ENCODE measurements around the gene ABCA7. TPM values are rescaled to one million over a fixed set of nuclear protein-coding genes. Genes with fewer than 3 reads are reported as not detected.

Gene ABCA7
- total RNA-seq, 4 donors from 2014 or later: 0.59 to 10.4 (median 2.7) TPM

GRCh38 chr19:1109697-1110671 is 70.1 kb downstream of the ABCA7 start:
- intact Hi-C loops (cut with DNase I; ENCODE audit: low total_unique reads): loop anchor here (5.0 to 10.0 kb wide), 2 partner anchors 82 to 185 kb away; partner anchors contain the start of gene ARID3A
- DNase-seq: no peak
- H3K27me3 ChIP-seq: no peaks in the 10 kb centered on the region
- no peaks in the 10 kb centered on the region for H3K36me3 ChIP-seq
- H3K4me3 ChIP-seq: no peak overlapping the region
- no peak for TF ChIP-seq POLR2A (IDR thresholded peaks at IDR 0.05)
- TF ChIP-seq CTCF (IDR thresholded peaks at IDR 0.05): no peak
- peaks cover 9 to 14% of the 10 kb centered on the region in 2 donors for H3K4me1 ChIP-seq
- H3K27ac ChIP-seq: no peak overlapping the region
- H3K9me3 ChIP-seq: no peaks in the 10 kb centered on the region

- Histone ChIP-seq H3K4me1 (peaks cover 5 to 7% of the 10 kb centered on the region in 2 donors), H3K27ac (peak overlapping the region in 1 of 2 donors; percentile 72), H3K4me3 (no peak overlapping the region), H3K27me3 (no peaks in the 10 kb centered on the region), H3K36me3 (no peaks in the 10 kb centered on the region), H3K9me3 (no peaks in the 10 kb centered on the region)
- intact Hi-C loops (cut with DNase I; ENCODE audit: low total_unique reads): loop anchor here (5.0 kb wide), 1 partner anchor 81 kb away; no protein-coding TSS in a partner anchor
- no peak for DNase-seq
- TF ChIP-seq POLR2A (IDR thresholded peaks at IDR 0.05) (no peak), CTCF (IDR thresholded peaks at IDR 0.05) (no peak)
These were observed 71.1 kb downstream of the ABCA7 start for GRCh38 chr19:1110809-1111640.

DNA sequence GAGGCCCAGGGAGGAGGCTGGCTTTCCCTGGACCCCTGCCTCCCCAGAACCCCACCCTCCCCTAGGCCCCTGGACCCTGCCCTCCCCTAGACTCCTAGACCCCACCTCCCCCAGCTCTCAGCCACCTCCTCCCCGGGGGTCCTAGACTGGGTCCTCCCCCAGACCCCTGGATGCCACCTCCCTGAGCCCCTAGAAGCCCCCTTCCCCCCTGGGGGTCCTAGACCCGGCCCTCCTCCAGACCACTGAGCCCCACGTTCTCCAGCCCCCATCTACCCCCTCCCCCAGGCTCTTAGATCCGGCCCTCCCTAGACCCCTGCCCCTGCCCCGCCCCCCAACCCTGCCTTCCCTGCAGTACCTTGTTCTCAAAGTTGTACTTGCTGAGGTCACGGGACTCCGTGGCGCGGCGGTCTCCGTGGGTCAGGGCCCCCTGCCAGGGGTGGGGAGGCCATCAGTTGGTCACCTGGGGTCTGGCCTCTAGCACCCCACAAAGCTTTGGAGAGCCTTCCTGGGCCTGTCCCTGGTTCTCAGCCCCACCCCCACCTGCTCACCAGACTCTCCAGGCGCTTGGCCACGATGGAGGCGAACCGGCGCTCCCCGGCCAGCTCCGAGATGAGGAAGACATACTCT is 71.8 kb downstream of the ABCA7 start:
- DNase-seq: no peak
- Histone ChIP-seq H3K4me3 (no peak overlapping the region), H3K27me3 (no peaks in the 10 kb centered on the region), H3K9me3 (no peaks in the 10 kb centered on the region), H3K36me3 (no peaks in the 10 kb centered on the region), H3K4me1 (peaks cover 5 to 7% of the 10 kb centered on the region in 2 donors), H3K27ac (peak overlapping the region; percentile 71 to 72)
- TF ChIP-seq POLR2A (IDR thresholded peaks at IDR 0.05) (no peak), CTCF (IDR thresholded peaks at IDR 0.05) (no peak)
- intact Hi-C loops (cut with DNase I; ENCODE audit: low total_unique reads): loop anchor here (5.0 kb wide), 1 partner anchor 81 kb away; no protein-coding TSS in a partner anchor

DNA sequence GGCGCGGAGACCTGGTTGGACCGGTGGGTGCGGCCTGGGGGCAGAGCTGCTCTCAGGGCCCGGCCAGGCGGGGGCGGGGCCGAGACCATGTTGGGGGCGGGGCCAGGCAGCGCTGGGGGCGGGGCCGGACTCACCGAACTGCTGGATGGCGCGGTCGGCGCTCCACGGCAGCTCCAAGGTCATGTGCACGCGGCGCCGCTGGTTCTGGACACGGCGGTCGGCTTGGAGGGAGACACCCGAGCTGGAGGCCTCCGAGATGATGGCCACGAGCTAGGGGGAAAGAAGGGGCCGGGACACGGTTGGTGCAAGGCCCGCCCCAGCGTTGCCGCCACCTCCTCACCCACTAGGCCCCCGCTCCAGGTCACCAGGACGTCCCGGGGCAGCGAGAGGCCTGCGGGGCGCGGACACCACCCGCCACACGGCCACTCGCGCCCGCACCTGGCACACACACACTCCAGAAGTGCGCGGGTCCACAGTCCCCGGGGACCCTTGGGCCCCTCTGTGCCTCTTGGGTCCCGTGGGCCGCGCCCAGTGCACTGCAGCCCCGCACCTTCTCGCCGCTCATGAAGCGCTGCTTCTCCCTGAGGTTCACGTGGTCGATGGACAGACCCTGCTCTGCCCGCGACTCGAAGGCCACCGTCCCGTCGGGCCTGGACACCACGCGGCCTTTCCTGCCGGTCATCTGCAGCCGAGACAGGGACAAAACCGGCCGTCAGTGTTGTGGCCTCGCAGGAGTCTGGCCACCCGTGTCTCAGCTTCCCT is 72.5 kb downstream of the ABCA7 start:
- Histone ChIP-seq H3K27me3 (no peaks in the 10 kb centered on the region), H3K9me3 (no peaks in the 10 kb centered on the region), H3K27ac (peak overlapping the region; percentile 71 to 72), H3K36me3 (no peaks in the 10 kb centered on the region), H3K4me1 (peaks cover 5 to 7% of the 10 kb centered on the region in 2 donors), H3K4me3 (no peak overlapping the region)
- intact Hi-C loops (cut with DNase I; ENCODE audit: low total_unique reads): loop anchor here (5.0 kb wide), 1 partner anchor 80 kb away; no protein-coding TSS in a partner anchor
- TF ChIP-seq CTCF (IDR thresholded peaks at IDR 0.05) (no peak), POLR2A (IDR thresholded peaks at IDR 0.05) (no peak)
- peak; percentile 57 to 72 for DNase-seq

Data from uterus (tissue), 4 donors.